VCaP (cell line): ENCODE measurements around the gene ZNF280A.
"Not testable (repeated sequence)": the region's sequence is repeated elsewhere in the genome, so short reads cannot be mapped to it uniquely, and the experiment has no call there.

Source experiments
- H3K27ac ChIP-seq: fragments of 450-650 bp; 2 replicates; pipeline ENCODE4 v1.5.1; 2017
- TF ChIP-seq, protein P1 (sequence below): fragments of 450-650 bp; conservative IDR thresholded peaks from 2 replicates; pipeline ENCODE4 v1.5.1; 2017; ENCODE audit warnings: mild to moderate bottlenecking, moderate library complexity

Gene ZNF280A

DNA sequence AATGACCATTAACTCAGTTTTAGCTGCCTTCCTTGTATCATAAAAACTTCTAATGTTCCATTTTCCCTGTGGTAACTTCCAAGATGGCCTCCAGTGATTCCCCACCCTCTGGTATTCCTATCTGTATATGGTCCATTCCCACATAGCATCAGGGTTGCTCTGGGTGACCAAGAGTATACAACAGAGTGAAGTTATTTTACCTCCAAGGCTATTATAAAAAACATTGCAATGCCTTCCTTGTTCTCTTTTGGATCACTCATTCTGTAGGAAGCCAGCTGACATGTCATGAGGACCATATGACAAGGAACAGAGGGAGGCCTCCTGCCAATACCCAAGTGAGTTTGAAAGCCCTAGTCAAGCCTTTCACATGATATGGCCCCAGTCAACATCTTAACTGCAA, 41.6 kb downstream of the ZNF280A start:
- H3K27ac ChIP-seq, result no peak overlapping the region
- TF ChIP-seq, protein P1, sequence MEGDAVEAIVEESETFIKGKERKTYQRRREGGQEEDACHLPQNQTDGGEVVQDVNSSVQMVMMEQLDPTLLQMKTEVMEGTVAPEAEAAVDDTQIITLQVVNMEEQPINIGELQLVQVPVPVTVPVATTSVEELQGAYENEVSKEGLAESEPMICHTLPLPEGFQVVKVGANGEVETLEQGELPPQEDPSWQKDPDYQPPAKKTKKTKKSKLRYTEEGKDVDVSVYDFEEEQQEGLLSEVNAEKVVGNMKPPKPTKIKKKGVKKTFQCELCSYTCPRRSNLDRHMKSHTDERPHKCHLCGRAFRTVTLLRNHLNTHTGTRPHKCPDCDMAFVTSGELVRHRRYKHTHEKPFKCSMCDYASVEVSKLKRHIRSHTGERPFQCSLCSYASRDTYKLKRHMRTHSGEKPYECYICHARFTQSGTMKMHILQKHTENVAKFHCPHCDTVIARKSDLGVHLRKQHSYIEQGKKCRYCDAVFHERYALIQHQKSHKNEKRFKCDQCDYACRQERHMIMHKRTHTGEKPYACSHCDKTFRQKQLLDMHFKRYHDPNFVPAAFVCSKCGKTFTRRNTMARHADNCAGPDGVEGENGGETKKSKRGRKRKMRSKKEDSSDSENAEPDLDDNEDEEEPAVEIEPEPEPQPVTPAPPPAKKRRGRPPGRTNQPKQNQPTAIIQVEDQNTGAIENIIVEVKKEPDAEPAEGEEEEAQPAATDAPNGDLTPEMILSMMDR, result no peak

DNA sequence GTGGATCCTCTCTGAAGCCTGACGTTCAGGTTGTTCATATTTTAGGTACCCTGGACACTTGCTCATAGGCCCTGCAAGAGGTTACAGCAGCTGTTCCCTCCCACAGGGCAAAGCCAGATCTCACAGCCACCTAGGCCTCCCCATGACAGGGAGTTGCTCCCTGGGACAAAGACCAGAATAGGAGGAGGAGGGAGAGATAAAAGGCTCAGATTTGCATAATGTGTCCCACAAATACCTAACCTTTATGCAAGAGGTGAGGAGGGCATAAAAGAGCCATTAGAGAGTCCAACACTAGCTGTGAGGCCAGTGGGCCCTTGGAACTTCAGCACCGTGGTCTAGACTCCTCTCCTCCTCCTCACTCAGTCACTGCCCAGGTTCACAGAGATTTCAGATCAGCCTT, 45.3 kb downstream of the ZNF280A start:
- H3K27ac ChIP-seq, result no peak overlapping the region
- TF ChIP-seq, protein P1, result no peak

DNA sequence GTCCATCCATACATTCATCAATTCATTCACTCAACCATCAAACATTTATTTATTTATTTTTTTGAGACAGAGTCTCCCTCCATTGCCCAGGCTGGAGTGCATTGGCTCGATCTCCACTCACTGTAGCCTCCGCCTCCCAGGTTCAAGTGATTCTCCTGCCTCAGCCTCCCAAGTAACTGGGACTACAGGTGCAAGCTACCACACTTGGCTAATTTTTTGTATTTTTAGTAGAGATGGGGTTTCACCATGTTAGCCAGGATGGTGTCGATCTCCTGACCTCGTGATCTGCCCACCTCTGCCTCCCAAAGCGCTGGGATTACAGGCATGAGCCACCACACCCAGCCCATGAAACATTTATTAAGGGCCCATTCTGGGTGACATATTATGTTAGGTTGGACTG, 49.0 kb downstream of the ZNF280A start:
- H3K27ac ChIP-seq, result not testable (repeated sequence)

DNA sequence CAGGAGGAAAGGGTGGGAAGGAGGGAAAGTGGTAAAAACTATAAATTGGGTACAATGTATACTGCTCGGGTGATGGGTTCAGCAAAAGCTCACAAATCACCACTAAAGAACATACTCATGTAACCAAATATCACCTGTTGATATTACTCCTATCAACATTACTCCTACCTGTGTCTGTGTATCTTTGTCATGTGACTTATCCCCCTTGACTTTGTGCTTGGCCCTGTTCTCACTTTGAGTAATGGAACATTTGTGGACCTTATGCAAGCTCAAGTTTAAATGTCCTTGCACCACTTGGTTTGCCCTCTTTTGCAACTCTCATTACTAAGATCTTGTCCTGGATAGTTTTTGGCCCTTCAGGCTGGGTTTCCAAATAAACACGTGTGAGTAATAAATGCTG, 50.5 kb downstream of the ZNF280A start:
- H3K27ac ChIP-seq, result no peak overlapping the region
- TF ChIP-seq, protein P1, result no peak

DNA sequence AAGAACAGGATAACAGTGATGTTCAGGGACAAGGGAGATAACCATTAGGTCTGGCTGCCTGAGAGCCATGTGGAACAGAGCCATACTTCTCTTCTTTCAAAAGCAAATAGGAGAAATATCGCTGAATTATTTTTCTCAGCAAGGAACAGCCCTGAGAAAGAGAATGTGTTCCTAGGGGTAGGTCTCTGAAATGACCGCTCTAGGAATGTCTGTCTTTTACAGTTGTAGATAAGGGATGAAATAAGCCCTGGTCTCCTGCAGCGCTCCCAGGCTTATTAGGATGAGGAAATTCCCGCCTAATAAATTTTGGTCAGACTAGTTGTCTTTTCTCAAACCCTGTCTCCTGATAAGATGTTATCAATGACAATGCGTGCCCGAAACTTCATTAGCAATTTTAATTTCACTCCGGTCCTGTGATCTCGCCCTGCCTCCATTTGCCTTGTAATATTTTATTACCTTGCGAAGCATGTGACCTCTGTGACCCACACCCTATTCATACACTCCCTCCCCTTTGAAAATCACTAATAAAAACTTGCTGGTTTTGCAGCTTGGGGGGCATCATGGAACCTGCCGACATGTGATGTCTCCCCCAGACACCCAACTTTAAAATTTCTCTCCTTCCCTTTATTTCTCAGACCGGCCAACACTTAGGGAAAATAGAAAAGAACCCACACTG, 51.1 kb downstream of the ZNF280A start:
- not testable (repeated sequence) for H3K27ac ChIP-seq

DNA sequence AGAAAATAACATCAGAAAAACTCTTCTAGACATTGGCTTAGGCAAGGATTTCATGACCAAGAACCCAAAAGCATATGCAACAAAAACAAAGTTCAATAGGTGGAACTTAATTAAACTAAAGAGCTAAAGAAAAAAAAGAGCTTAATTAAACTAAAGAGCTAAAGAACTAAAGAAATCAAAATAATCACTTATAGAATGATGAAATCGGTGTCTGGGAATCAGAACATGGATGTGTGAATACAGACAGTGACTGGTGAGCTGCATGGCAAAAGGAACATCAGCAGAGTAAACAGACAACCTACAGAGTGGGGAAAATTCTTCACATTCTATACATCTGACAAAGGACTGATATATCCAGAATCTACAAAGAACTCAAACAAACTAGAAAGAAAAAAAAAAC, 53.0 kb downstream of the ZNF280A start:
- TF ChIP-seq, protein P1, result no peak
- H3K27ac ChIP-seq, result no peak overlapping the region

DNA sequence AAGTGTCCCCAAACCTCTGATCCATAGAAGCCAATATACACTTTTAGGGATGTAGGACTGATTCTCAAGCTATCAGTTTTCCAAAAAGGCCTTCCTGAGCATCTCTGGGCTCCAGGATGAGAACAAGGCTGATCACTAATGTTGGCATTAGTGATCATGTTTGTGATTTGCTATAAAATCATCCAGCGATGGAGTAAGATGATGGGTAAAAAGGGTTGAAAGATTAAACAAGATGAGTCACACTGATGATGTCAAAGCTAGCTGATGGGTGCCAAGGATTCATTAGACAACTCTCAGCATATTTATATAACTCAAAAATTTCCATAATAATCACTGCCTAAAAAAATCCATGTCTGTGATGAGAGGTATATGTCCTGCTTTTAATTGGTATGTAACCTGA, 54.3 kb downstream of the ZNF280A start:
- TF ChIP-seq, protein P1, result no peak

DNA sequence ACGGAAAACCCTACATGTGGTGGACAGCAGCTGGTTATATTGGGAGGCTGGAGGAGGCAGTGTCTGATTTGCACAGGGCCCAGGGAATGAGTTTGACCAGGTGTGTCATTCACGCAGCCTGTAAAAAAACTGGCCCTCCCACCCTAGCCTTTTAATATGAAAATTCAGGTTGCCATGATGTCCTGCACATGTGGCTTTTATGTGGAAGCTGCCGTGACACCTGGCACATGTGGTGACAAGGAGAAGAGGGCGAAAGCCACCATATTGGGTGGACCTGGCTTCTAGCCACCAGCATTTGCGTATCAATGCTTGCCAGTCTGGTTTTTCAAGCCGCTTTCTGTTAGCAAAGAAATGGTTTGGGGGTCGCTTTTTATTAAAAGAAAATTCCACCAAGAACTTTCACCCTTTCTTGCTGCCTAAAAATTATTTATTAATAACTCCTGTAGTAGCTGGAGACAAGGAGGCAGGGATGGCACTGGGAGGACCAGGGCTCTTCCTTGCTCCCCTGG, 54.9 kb downstream of the ZNF280A start:
- no peak overlapping the region for H3K27ac ChIP-seq
- TF ChIP-seq, protein P1, result no peak

More for the DNA sequence above, 54.3 kb downstream of the ZNF280A start:
- H3K27ac ChIP-seq, result no peak overlapping the region
